C4-2B (cell line): Measurements from ENCODE around the gene NOVA2.

Source experiments
- CTCF ChIP-seq: fragments of 450-650 bp; conservative IDR thresholded peaks from 2 replicates; pipeline ENCODE4 v1.5.1; 2017; ENCODE audit warnings: mild to moderate bottlenecking
- ZFX ChIP-seq: fragments of 450-650 bp; IDR thresholded peaks from 2 replicates; pipeline ENCODE4 v1.6.1; 2017

DNA sequence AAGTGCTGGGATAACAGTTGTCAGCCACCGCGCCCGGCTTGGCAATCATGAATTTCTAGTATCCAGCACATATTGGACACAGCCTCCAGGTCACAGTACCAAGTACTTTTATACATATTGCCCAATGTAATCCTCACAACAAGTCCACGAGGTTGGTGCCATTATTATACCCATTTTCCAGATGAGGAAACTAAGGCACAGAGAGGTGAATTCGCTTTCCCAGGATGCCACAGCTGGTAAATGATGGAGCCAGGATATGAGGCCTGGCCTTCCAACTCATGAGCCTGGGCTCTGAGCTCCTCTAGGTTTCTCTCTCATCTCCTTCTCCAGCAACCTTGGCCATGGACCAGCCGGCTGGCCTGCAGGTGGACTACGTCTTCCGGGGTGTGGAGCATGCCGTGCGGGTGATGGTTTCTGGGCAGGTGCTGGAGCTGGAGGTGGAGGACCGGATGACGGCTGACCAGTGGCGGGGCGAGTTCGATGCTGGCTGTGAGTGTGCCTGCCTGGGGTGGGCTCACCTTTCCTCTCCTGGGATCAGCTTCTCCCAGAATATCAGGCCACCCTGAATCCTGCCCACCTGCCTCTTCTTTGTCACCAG, 29.1 kb upstream of the NOVA2 start:
- TF ChIP-seq CTCF (no peak), ZFX (no peak)
